Measurements from ENCODE around the gene DDX55.

GRCh38 chr12:123598522-123598921 lies 3.4 kb upstream of the DDX55 start:
- TF ChIP-seq EZH2 (IDR thresholded peaks at IDR 0.05; ENCODE audit: insufficient read depth, poor library complexity, severe bottlenecking) (no peak), EZH2phosphoT487 (IDR thresholded peaks at IDR 0.05; ENCODE audit: insufficient read depth, low read depth) (no peak)

Measured in GM23248 (cell line).